GM10248 (cell line): ENCODE data around the gene CAMTA1.

Experiments
- CTCF ChIA-PET: fragments of 300-600 bp; sonication (Branson Sonifier 250); formaldehyde crosslinking; extraction: SDS; loops from one replicate; lab custom pipeline; 2021; ENCODE audit warnings: antibody characterized with exemption; lab: Yijun Ruan, JAX
- POLR2A ChIA-PET: fragments of 350-650 bp; sonication (Branson Sonifier 250); formaldehyde crosslinking; extraction: SDS; loops from one replicate; lab custom pipeline; 2020; ENCODE audit warnings: antibody characterized with exemption; lab: Yijun Ruan, JAX
- DNase-seq: peaks from one replicate; pipeline ENCODE4 v3.0.0; 2012; ENCODE audit errors: extremely low spot score
- TF ChIP-seq, protein P1 (sequence below): IDR thresholded peaks from 2 replicates; pipeline ENCODE4 v1.5.1; 2012; ENCODE audit warnings: mild to moderate bottlenecking, low read depth; ENCODE audit errors: extremely low read depth, missing control alignments, control extremely low read depth

The CAMTA1 gene

GRCh38 chr1:7519861-7520395 lies 734.7 kb downstream of the CAMTA1 start:
- TF ChIP-seq, protein P1, sequence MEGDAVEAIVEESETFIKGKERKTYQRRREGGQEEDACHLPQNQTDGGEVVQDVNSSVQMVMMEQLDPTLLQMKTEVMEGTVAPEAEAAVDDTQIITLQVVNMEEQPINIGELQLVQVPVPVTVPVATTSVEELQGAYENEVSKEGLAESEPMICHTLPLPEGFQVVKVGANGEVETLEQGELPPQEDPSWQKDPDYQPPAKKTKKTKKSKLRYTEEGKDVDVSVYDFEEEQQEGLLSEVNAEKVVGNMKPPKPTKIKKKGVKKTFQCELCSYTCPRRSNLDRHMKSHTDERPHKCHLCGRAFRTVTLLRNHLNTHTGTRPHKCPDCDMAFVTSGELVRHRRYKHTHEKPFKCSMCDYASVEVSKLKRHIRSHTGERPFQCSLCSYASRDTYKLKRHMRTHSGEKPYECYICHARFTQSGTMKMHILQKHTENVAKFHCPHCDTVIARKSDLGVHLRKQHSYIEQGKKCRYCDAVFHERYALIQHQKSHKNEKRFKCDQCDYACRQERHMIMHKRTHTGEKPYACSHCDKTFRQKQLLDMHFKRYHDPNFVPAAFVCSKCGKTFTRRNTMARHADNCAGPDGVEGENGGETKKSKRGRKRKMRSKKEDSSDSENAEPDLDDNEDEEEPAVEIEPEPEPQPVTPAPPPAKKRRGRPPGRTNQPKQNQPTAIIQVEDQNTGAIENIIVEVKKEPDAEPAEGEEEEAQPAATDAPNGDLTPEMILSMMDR = no peak

DNA sequence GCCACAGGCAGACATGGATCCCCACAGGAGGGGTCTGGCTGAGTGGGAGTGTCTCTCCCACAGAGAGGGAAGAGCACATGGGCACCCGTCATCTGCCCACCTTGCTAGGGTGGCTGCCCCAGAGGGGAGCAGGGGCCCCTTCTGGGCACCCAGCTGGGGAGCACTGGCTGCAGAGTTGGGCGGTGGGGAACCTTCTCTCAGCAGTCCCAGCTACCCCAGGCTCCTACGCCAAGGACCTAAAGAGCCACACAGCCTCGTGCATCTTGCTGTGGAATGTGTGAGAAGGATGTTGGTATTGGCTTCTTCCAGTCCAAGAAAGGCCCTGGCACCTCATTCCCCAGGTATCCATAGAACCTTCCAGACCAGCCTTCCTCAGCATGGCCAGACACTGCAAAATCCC lies 735.2 kb downstream of the CAMTA1 start:
- DNase-seq = no peak
- TF ChIP-seq, protein P1 = no peak
- ChIA-PET POLR2A (no interaction called here), CTCF (no interaction called here)

More at GRCh38 chr1:7519861-7520395, 734.7 kb downstream of the CAMTA1 start:
- no peak for DNase-seq
- POLR2A ChIA-PET = no interaction called here
- CTCF ChIA-PET = no interaction called here

GRCh38 chr1:7524341-7525337 lies 739.4 kb downstream of the CAMTA1 start:
- POLR2A ChIA-PET = no interaction called here
- CTCF ChIA-PET = no interaction called here
- DNase-seq = no peak
- TF ChIP-seq, protein P1 = no peak

DNA sequence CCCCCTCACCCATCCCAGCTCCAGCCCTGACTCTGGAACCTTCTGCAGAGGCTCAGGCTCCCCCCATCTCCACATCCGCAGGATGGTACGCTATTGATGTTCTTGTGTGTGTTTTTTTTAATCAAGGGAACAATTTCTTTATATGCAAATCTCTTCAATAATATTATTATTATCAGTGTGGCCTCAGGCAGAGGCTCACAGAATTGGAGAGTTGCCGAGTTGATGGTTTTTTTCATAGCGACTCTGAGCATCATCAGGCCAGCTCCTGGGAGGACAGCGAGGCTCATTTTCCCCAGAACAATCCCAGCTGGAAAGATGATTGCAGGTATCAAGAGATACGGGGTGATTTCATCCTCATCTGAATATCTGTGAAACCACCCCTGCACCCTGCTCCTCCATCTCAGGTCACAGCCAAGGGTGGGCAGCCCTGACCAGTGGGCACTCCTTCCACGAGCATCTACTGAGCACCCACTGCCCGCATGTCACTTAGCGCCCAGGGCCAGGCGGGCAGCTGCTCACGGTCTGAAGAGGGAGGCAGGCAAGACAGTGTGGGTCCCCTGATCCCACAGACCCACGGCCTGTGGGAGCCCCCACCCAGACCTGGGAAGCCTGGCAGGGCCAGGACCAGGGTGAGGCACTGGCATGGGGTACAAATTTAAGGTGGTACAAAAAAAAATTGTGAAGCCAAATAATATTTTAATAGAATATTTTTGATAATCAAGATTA lies 740.2 kb downstream of the CAMTA1 start:
- no peak for DNase-seq
- CTCF ChIA-PET = no interaction called here
- POLR2A ChIA-PET = no interaction called here
- TF ChIP-seq, protein P1 = no peak

DNA sequence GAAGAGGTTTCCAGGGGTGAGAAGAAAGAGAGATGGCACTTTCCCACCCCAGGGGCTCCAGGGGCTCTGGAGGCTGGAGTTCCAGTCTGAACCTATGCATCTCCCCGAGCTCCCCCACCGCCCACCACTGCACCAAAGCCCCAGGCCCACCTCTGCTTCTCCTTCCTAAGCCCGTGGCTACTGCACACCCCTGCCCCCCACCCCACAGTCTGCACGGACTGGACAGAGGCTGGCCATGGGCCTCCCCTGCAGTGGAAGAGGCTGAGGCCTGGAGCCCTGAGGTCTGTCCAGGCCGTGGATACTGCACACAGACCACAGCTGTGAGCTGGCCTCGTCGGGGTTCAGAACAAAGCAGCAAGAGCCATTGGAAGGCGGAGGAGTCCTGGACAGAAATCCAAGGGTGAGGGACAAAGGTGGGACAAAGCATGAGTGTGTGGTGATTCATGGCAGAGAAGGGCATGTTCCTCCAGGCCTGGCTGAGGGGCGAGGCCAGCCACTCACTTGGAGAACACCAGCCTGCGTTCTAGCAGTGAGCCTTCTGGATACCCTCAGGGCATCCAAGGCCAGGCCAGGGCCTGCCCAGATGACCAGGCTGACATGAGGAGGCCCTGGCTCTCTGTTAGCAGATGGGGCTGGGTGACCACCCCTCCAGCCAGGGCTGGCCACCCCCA lies 741.1 kb downstream of the CAMTA1 start:
- ChIA-PET POLR2A (no interaction called here), CTCF (interaction anchor here (1.5 kb wide), 1 partner anchor 10 kb away, joined by 4 read pairs; no protein-coding TSS in a partner anchor)
- no peak for DNase-seq
- TF ChIP-seq, protein P1 = no peak
